Stomach smooth muscle (tissue), 2 donors: ENCODE results near the gene PIAS3.

Experiments used
- H3K27ac ChIP-seq: one replicate; pipeline ENCODE4 v1.7.0; 2013; ENCODE audit warnings: mild to moderate bottlenecking, low read length, inconsistent platforms
- H3K27me3 ChIP-seq, 2 donors: one replicate each; pipeline ENCODE4 v1.7.0; 2013; ENCODE audit warnings: low read length in 2 of 2; ENCODE audit not compliant: insufficient read depth in 2 of 2, control insufficient read depth in 1 of 2
- H3K36me3 ChIP-seq, 2 donors: one replicate each; pipeline ENCODE4 v1.7.0; 2013; ENCODE audit warnings: low read length in 2 of 2; ENCODE audit not compliant: control insufficient read depth in 2 of 2, insufficient read depth in 2 of 2
- H3K4me1 ChIP-seq: one replicate; pipeline ENCODE4 v1.7.0; 2013; ENCODE audit warnings: low read length; ENCODE audit not compliant: control insufficient read depth, insufficient read depth
- H3K4me3 ChIP-seq, 2 donors: one replicate each; pipeline ENCODE4 v1.7.0; 2013; ENCODE audit warnings: low read length in 2 of 2
- H3K9ac ChIP-seq, 2 donors: one replicate each; pipeline ENCODE4 v1.7.0; 2013; ENCODE audit warnings: low read length in 2 of 2, mild to moderate bottlenecking in 1 of 2
- H3K9me3 ChIP-seq, 2 donors: one replicate each; pipeline ENCODE4 v1.7.0; 2013; ENCODE audit warnings: low read length in 2 of 2; ENCODE audit not compliant: control insufficient read depth in 2 of 2
- donor health status: healthy.
- donor health status: Pancreatic carcinoma.

The PIAS3 gene

DNA sequence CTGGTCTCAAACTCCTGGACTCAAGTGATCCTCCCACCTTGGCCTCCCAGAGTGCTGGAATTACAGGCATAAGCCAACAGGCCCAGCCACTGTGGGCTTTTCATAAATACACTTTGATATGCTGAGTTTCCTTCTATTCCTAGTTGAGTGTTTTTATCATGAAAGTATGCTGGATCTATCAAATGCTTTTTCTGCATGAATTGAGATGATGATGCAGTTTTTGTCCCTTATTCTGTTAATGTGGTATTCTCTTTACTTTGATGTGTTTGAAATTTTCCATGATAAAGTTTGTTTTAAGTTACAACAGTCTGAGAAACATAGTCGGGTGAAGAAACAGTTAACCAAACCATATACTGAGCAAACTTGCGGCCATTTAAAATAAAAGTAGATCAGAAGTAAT is 59.1 kb downstream of the PIAS3 start:
- Histone ChIP-seq H3K36me3 (no peaks in the 10 kb centered on the region), H3K4me1 (no peaks in the 10 kb centered on the region), H3K4me3 (no peak overlapping the region), H3K27me3 (no peaks in the 10 kb centered on the region), H3K9ac (no peak overlapping the region), H3K27ac (no peak overlapping the region), H3K9me3 (no peaks in the 10 kb centered on the region)
